ENCODE data around the gene COL4A1. TPM values are rescaled to one million over a fixed set of nuclear protein-coding genes. Genes with fewer than 3 reads are reported as not detected.

The COL4A1 gene
- total RNA-seq, 6 donors from 2014 or later, result 81.7 to 309 (median 167) TPM

DNA sequence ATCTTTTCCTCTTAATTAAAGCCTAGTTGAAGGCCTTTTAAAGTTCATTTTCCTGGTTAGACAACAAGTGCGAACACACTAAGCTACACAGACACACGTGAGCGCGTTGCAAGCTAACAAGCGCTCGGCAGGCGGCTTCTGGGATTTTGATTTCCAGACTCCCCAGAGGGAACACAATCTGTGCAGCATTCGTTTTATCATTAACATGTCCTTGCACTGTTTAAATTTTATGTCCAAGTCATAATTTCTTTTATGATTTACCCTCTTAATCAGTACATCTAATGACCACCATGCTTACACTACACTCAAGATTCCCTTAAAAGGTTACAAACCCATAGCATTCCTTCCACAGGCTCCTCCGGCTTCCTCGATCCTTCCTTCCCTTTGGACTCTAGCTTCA, 16.8 kb downstream of the COL4A1 start:
- no peak overlapping the region for H3K27ac ChIP-seq
- 85 to 87% methylated on average over 10 of the region's 10 CpGs for WGBS, 2 donors
- H3K36me3 ChIP-seq, result peaks cover 0 to 14% (median 0%) of the 10 kb centered on the region in 4 donors
- TF ChIP-seq POLR2A (IDR thresholded peaks at IDR 0.05), result no peak
- no peak for TF ChIP-seq POLR2AphosphoS5 (IDR thresholded peaks at IDR 0.05)
- peaks cover 21 to 26% (median 23%) of the 10 kb centered on the region in 4 donors for H3K4me1 ChIP-seq
- H3K9me3 ChIP-seq, result no peaks in the 10 kb centered on the region
- H3K4me3 ChIP-seq, result no peak overlapping the region
- ATAC-seq (ENCODE audit: low FRiP score in 2 of 2) (no peak), DNase-seq (no peak)
- H3K27me3 ChIP-seq, result no peaks in the 10 kb centered on the region

DNA sequence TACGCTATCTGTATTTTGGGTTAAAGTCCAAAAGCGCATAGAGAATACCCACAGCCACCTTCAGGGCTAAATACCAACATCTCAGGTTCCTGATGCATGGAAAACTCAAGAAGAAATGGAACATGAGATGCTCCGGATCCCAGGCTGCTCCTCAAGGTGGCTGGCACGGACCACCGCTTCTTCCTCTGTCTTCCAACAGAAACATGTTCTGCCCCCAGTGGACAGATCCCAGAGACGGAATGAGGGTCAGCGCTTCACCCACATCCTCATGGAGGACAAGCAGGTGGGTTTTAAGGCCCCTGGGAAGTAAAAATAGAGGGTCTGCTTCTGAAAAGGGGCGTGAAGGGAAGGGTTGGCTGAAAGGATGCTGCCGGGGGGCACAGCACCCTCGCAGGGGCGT, 17.3 kb downstream of the COL4A1 start:
- Histone ChIP-seq H3K4me1 (peaks cover 20 to 23% (median 22%) of the 10 kb centered on the region in 4 donors), H3K27ac (no peak overlapping the region), H3K27me3 (no peaks in the 10 kb centered on the region), H3K4me3 (no peak overlapping the region), H3K36me3 (peaks cover 0 to 14% (median 0%) of the 10 kb centered on the region in 4 donors), H3K9me3 (no peaks in the 10 kb centered on the region)
- DNase-seq (no peak), ATAC-seq (ENCODE audit: low FRiP score in 2 of 2) (no peak)
- WGBS, 2 donors, result 88 to 96% methylated on average over 11 of the region's 11 CpGs
- TF ChIP-seq POLR2A (IDR thresholded peaks at IDR 0.05) (no peak), EP300 (IDR thresholded peaks at IDR 0.05) (no peak), POLR2AphosphoS5 (IDR thresholded peaks at IDR 0.05) (no peak)
- TF ChIP-seq, protein P1, sequence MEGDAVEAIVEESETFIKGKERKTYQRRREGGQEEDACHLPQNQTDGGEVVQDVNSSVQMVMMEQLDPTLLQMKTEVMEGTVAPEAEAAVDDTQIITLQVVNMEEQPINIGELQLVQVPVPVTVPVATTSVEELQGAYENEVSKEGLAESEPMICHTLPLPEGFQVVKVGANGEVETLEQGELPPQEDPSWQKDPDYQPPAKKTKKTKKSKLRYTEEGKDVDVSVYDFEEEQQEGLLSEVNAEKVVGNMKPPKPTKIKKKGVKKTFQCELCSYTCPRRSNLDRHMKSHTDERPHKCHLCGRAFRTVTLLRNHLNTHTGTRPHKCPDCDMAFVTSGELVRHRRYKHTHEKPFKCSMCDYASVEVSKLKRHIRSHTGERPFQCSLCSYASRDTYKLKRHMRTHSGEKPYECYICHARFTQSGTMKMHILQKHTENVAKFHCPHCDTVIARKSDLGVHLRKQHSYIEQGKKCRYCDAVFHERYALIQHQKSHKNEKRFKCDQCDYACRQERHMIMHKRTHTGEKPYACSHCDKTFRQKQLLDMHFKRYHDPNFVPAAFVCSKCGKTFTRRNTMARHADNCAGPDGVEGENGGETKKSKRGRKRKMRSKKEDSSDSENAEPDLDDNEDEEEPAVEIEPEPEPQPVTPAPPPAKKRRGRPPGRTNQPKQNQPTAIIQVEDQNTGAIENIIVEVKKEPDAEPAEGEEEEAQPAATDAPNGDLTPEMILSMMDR (IDR thresholded peaks at IDR 0.05), result no peak

DNA sequence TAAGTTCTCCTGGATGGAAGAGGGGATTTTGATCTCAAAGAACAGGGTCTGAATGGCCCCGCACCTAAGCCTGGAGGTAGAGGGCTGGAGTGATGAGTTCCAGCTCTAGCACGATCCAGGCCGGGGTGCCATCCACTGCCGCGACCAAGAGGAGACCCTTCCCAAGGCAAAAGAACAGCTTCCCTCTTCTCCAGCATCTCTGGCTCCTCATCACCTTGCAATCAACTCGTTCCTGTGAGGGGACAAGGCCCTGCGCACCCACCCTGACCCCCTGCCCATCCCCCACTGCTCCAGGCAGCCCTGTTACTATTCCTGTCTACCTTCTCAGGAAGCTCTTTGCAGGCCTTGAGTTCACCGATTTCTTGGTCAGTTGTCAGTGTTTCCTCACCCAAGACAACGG, 17.8 kb downstream of the COL4A1 start:
- H3K9me3 ChIP-seq, result no peaks in the 10 kb centered on the region
- no peaks in the 10 kb centered on the region for H3K27me3 ChIP-seq
- DNase-seq (no peak), ATAC-seq (ENCODE audit: low FRiP score in 2 of 2) (no peak)
- H3K36me3 ChIP-seq, result peaks cover 0 to 14% (median 0%) of the 10 kb centered on the region in 4 donors
- H3K27ac ChIP-seq, result no peak overlapping the region
- H3K4me3 ChIP-seq, result no peak overlapping the region
- 75 to 86% methylated on average over 9 of the region's 9 CpGs for WGBS, 2 donors
- TF ChIP-seq POLR2A (IDR thresholded peaks at IDR 0.05) (no peak), EP300 (IDR thresholded peaks at IDR 0.05) (no peak), POLR2AphosphoS5 (IDR thresholded peaks at IDR 0.05) (no peak)
- TF ChIP-seq, protein P1 (IDR thresholded peaks at IDR 0.05), result no peak
- H3K4me1 ChIP-seq, result peaks cover 16 to 27% (median 19%) of the 10 kb centered on the region in 4 donors

DNA sequence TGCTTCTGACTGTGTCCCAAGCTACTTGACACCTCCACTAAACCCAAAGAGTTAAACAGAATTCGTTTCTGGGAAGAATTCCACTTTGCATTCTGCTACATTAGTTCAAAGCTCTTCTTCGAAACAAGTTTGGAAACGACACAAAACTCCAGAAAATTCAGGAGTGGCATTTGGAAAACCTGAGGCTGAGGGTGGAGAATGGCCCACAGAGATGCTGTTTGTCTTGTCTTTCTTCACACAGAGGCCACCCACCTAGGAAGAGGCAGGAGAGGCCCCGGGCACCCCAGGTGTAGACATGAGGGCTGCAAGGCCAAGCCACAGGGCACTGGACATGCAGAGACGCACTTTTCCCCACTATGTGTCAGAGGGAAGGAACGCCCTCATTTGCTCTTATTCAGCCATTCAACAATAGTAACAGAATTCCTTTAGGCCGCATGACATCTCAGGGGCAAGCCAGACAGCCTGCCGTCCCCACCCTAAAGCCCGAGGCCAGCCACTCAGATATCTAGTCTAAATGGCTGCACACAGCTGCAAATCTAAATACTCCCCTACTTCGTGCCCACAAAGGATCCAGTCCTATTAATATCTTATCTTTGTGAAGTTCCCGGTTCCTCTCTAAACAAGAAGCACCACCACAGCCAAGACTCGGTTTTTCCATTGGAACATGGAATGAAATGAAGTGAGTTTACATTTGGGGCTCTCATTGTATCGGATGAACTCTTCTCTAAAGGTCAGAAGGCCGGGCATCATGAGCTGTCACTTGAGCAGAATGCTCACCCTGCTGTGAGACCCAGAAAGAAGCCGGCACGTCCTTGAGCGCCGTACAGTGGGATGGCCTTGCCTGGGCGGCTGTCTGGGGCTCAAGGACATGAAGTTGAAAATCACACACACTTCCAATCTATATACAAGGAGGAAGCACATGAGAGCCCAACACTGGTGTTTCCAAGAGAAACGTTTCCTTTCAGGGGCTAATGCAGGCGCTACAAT, 19.8 kb downstream of the COL4A1 start:
- Histone ChIP-seq H3K4me1 (peaks cover 11 to 20% (median 19%) of the 10 kb centered on the region in 4 donors), H3K36me3 (peaks cover 0 to 14% (median 0%) of the 10 kb centered on the region in 4 donors), H3K4me3 (no peak overlapping the region), H3K9me3 (no peaks in the 10 kb centered on the region), H3K27me3 (no peaks in the 10 kb centered on the region), H3K27ac (peak overlapping the region; percentile 2 to 32 (median 24))
- whole genome bisulfite sequencing, 2 donors, result 47 to 51% methylated on average over 15 to 21 of the region's 21 CpGs
- no peak for TF ChIP-seq POLR2A (IDR thresholded peaks at IDR 0.05)
- peak in 1 of 2 donors; percentile 53 for TF ChIP-seq POLR2AphosphoS5 (IDR thresholded peaks at IDR 0.05)
- peak in 1 of 4 donors; percentile 49 for TF ChIP-seq EP300 (IDR thresholded peaks at IDR 0.05)
- TF ChIP-seq, protein P1 (IDR thresholded peaks at IDR 0.05), result no peak
- DNase-seq (no peak), ATAC-seq (ENCODE audit: low FRiP score in 2 of 2) (peak in 1 of 2 donors; percentile 12)

All from upper lobe of left lung (tissue), 6 donors.